Measurements from ENCODE around the gene GNPTG. TPM values are rescaled to one million over a fixed set of nuclear protein-coding genes. Genes with fewer than 3 reads are reported as not detected.

Gene GNPTG
- total RNA-seq, 2 donors from 2014 or later: 34.0 to 38.4 TPM

GRCh38 chr16:1401061-1401757, 49.5 kb downstream of the GNPTG start:
- H3K27ac ChIP-seq (ENCODE audit: low read depth, low read length): no peak overlapping the region
- H3K4me3 Mint-ChIP-seq: no peak overlapping the region
- no peaks in the 10 kb centered on the region for H3K9me3 Mint-ChIP-seq
- peaks cover 9% of the 10 kb centered on the region for H3K36me3 ChIP-seq (ENCODE audit: control insufficient read depth, insufficient read depth, low read length)
- H3K9ac ChIP-seq (ENCODE audit: extremely low read depth, low read length, poor library complexity, severe bottlenecking): no peak overlapping the region
- no peaks in the 10 kb centered on the region for H3K27me3 Mint-ChIP-seq (ENCODE audit: insufficient read depth)
- H3K4me3 ChIP-seq (ENCODE audit: low read length): no peak overlapping the region
- H3K4me1 Mint-ChIP-seq: no peaks in the 10 kb centered on the region
- no peaks in the 10 kb centered on the region for H3K4me1 ChIP-seq (ENCODE audit: control insufficient read depth, insufficient read depth, low read length)
- H3K9me3 ChIP-seq (ENCODE audit: control insufficient read depth, low read length): no peaks in the 10 kb centered on the region
- TF ChIP-seq, protein P1, sequence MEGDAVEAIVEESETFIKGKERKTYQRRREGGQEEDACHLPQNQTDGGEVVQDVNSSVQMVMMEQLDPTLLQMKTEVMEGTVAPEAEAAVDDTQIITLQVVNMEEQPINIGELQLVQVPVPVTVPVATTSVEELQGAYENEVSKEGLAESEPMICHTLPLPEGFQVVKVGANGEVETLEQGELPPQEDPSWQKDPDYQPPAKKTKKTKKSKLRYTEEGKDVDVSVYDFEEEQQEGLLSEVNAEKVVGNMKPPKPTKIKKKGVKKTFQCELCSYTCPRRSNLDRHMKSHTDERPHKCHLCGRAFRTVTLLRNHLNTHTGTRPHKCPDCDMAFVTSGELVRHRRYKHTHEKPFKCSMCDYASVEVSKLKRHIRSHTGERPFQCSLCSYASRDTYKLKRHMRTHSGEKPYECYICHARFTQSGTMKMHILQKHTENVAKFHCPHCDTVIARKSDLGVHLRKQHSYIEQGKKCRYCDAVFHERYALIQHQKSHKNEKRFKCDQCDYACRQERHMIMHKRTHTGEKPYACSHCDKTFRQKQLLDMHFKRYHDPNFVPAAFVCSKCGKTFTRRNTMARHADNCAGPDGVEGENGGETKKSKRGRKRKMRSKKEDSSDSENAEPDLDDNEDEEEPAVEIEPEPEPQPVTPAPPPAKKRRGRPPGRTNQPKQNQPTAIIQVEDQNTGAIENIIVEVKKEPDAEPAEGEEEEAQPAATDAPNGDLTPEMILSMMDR (conservative IDR thresholded peaks at IDR 0.05): peak; percentile 28
- peak; percentile 57 for DNase-seq
- WGBS, 2 experiments (ENCODE audit: insufficient coverage in 1 of 2, insufficient read length in 1 of 2): 94% methylated on average over 16 to 29 of the region's 29 CpGs
- H3K27ac Mint-ChIP-seq: no peak overlapping the region
- H3K27me3 ChIP-seq (ENCODE audit: control insufficient read depth, insufficient read depth, low read length, poor library complexity, severe bottlenecking): no peaks in the 10 kb centered on the region
- peaks cover 38% of the 10 kb centered on the region for H3K36me3 Mint-ChIP-seq (ENCODE audit: low read depth)

DNA sequence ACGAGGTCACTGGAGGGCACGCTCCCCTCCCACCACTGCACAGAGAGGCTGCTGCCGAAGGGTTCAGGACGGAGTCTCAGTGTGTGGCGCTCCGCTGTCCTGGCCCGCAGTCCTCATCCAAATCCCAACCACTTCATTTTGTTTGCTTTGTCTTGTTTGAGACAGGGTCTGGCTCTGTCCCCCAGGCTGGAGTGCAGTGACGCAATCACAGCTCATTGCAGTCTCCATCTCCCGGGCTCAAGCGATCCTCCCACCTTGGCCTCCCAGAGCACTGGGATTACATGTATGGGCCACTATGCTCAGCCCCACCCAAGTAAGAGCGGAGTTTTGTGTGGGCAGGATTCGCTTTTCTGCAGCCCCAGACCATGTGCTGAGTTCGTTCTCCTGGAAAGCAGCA, 50.0 kb downstream of the GNPTG start:
- TF ChIP-seq, protein P1 (conservative IDR thresholded peaks at IDR 0.05): no peak
- no peaks in the 10 kb centered on the region for H3K9me3 Mint-ChIP-seq
- WGBS, 2 experiments (ENCODE audit: insufficient coverage in 1 of 2, insufficient read length in 1 of 2): 93 to 97% methylated on average over 12 to 13 of the region's 13 CpGs
- DNase-seq: no peak
- Histone ChIP-seq H3K27me3 (ENCODE audit: control insufficient read depth, insufficient read depth, low read length, poor library complexity, severe bottlenecking) (no peaks in the 10 kb centered on the region), H3K27ac (ENCODE audit: low read depth, low read length) (no peak overlapping the region), H3K9me3 (ENCODE audit: control insufficient read depth, low read length) (no peaks in the 10 kb centered on the region), H3K36me3 (ENCODE audit: control insufficient read depth, insufficient read depth, low read length) (peaks cover 9% of the 10 kb centered on the region), H3K4me3 (ENCODE audit: low read length) (no peak overlapping the region), H3K9ac (ENCODE audit: extremely low read depth, low read length, poor library complexity, severe bottlenecking) (no peak overlapping the region), H3K4me1 (ENCODE audit: control insufficient read depth, insufficient read depth, low read length) (no peaks in the 10 kb centered on the region)
- no peak overlapping the region for H3K27ac Mint-ChIP-seq
- no peaks in the 10 kb centered on the region for H3K27me3 Mint-ChIP-seq (ENCODE audit: insufficient read depth)
- no peaks in the 10 kb centered on the region for H3K4me1 Mint-ChIP-seq
- H3K36me3 Mint-ChIP-seq (ENCODE audit: low read depth): peaks cover 35% of the 10 kb centered on the region
- H3K4me3 Mint-ChIP-seq: no peak overlapping the region

GRCh38 chr16:1403036-1403435, 51.3 kb downstream of the GNPTG start:
- TF ChIP-seq, protein P1 (conservative IDR thresholded peaks at IDR 0.05): no peak
- H3K27ac Mint-ChIP-seq: no peak overlapping the region
- H3K27me3 Mint-ChIP-seq (ENCODE audit: insufficient read depth): no peaks in the 10 kb centered on the region
- WGBS, 2 experiments (ENCODE audit: insufficient coverage in 1 of 2, insufficient read length in 1 of 2): 93 to 96% methylated on average over 22 of the region's 22 CpGs
- Histone ChIP-seq H3K9ac (ENCODE audit: extremely low read depth, low read length, poor library complexity, severe bottlenecking) (no peak overlapping the region), H3K9me3 (ENCODE audit: control insufficient read depth, low read length) (no peaks in the 10 kb centered on the region), H3K27ac (ENCODE audit: low read depth, low read length) (no peak overlapping the region), H3K27me3 (ENCODE audit: control insufficient read depth, insufficient read depth, low read length, poor library complexity, severe bottlenecking) (no peaks in the 10 kb centered on the region), H3K36me3 (ENCODE audit: control insufficient read depth, insufficient read depth, low read length) (peaks cover 9% of the 10 kb centered on the region), H3K4me1 (ENCODE audit: control insufficient read depth, insufficient read depth, low read length) (no peaks in the 10 kb centered on the region), H3K4me3 (ENCODE audit: low read length) (no peak overlapping the region)
- no peak overlapping the region for H3K4me3 Mint-ChIP-seq
- no peak for DNase-seq
- H3K36me3 Mint-ChIP-seq (ENCODE audit: low read depth): peaks cover 33% of the 10 kb centered on the region
- no peaks in the 10 kb centered on the region for H3K9me3 Mint-ChIP-seq
- no peaks in the 10 kb centered on the region for H3K4me1 Mint-ChIP-seq

Data from endodermal cell (in vitro differentiated cells).